Cardiac muscle cell (in vitro differentiated cells and primary cell): ENCODE data around the gene KRTAP12-1. TPM values are rescaled to one million over a fixed set of nuclear protein-coding genes. Genes with fewer than 3 reads are reported as not detected.

Experiments
- DNase-seq, 2 donors: peaks; one replicate each; pipeline versions ENCODE4 v3.0.0 to v3.0.0-alpha.2; 2010 to 2017; ENCODE audit warnings: low read depth in 1 of 2, low spot score in 1 of 2
- H3K27ac ChIP-seq: fragments of 200-600 bp; sonication (generic); 2 replicates; pipeline ENCODE4 v1.5.1; 2016
- H3K27me3 ChIP-seq: fragments of 200-600 bp; sonication (generic); 2 replicates; pipeline ENCODE4 v1.6.0; 2016; ENCODE audit warnings: control low read depth
- H3K36me3 ChIP-seq: fragments of 200-600 bp; sonication (generic); 2 replicates; pipeline ENCODE4 v1.5.1; 2016; ENCODE audit warnings: control low read depth
- H3K4me1 ChIP-seq: fragments of 200-600 bp; sonication (generic); 2 replicates; pipeline ENCODE4 v1.8.1; 2017; ENCODE audit warnings: low read depth, mild to moderate bottlenecking, mixed run types
- H3K4me3 ChIP-seq: fragments of 200-600 bp; sonication (generic); 2 replicates; pipeline ENCODE4 v1.5.1; 2016; ENCODE audit warnings: mild to moderate bottlenecking
- H3K9me3 ChIP-seq: fragments of 200-600 bp; sonication (generic); 2 replicates; pipeline ENCODE4 v1.5.1; 2017; ENCODE audit warnings: low read depth, mild to moderate bottlenecking, control low read depth
- polyA plus RNA-seq: library from polyadenylated mRNA; unstranded; fragments of >200 nt; fragmentation: Nextera tagmentation; extraction: Ambion mirVana; gene quantifications from 2 replicates; pipeline ENCODE4 v1.2.1, GENCODE V29; 2016
- total RNA-seq: library from RNA; depleted of rRNA; stranded (reverse); fragments of >200 nt; gene quantifications from 2 replicates; pipeline ENCODE4 v1.2.3, GENCODE V29; 2016
- TF ChIP-seq, protein P1 (sequence below): IDR thresholded peaks from 2 replicates; pipeline ENCODE4 v1.5.1; 2012; ENCODE audit warnings: low read depth, mild to moderate bottlenecking, low read length

KRTAP12-1 gene
- total and polyA plus RNA-seq, 2 experiments from 2014 or later, result not detected

DNA sequence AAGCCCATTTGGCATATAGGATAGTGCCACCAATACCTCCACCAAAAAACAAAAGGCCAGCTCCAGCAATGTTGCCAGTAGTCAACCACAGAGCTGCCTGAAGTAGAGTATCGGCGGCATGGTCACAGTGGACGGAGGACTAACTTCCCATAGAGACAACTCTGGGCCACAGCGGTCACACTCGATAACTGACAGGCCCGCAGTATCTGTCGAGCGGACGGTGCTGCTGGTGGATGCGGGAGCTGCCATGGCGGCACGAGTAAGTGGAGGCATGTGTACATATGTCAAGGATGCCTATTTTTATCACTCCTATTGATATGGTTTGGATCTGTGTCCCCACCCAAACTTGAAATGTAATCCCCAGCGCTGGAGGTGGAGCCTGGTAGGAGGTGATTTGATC lies 4.1 kb downstream of the KRTAP12-1 start:
- Histone ChIP-seq H3K36me3 (no peaks in the 10 kb centered on the region), H3K9me3 (no peaks in the 10 kb centered on the region), H3K27me3 (no peaks in the 10 kb centered on the region), H3K4me3 (no peak overlapping the region), H3K4me1 (no peaks in the 10 kb centered on the region), H3K27ac (no peak overlapping the region)
- DNase-seq, result no peak
- TF ChIP-seq, protein P1, sequence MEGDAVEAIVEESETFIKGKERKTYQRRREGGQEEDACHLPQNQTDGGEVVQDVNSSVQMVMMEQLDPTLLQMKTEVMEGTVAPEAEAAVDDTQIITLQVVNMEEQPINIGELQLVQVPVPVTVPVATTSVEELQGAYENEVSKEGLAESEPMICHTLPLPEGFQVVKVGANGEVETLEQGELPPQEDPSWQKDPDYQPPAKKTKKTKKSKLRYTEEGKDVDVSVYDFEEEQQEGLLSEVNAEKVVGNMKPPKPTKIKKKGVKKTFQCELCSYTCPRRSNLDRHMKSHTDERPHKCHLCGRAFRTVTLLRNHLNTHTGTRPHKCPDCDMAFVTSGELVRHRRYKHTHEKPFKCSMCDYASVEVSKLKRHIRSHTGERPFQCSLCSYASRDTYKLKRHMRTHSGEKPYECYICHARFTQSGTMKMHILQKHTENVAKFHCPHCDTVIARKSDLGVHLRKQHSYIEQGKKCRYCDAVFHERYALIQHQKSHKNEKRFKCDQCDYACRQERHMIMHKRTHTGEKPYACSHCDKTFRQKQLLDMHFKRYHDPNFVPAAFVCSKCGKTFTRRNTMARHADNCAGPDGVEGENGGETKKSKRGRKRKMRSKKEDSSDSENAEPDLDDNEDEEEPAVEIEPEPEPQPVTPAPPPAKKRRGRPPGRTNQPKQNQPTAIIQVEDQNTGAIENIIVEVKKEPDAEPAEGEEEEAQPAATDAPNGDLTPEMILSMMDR, result no peak

DNA sequence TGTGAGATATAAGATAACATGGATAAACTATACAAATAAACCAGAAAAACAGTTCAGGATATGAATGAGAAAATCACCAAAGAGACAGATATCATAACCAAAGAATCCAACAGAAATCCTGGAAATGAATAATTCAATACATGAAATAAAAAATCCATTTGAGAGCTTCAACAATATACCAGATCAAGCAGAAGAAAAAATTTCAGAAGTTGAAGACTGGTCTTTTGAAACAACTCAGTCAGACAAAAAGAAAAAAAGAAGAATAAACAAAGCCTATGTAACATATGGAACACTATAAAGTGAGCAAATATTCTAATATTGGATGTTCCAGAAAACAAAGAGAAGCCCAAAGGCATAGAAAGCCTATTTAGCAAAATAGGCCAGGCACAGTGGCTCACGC lies 10.1 kb downstream of the KRTAP12-1 start:
- no peak for DNase-seq
- H3K4me3 ChIP-seq, result no peak overlapping the region
- TF ChIP-seq, protein P1, result no peak
- H3K36me3 ChIP-seq, result no peaks in the 10 kb centered on the region
- H3K4me1 ChIP-seq, result no peaks in the 10 kb centered on the region
- H3K27me3 ChIP-seq, result no peaks in the 10 kb centered on the region
- no peak overlapping the region for H3K27ac ChIP-seq
- H3K9me3 ChIP-seq, result no peaks in the 10 kb centered on the region

DNA sequence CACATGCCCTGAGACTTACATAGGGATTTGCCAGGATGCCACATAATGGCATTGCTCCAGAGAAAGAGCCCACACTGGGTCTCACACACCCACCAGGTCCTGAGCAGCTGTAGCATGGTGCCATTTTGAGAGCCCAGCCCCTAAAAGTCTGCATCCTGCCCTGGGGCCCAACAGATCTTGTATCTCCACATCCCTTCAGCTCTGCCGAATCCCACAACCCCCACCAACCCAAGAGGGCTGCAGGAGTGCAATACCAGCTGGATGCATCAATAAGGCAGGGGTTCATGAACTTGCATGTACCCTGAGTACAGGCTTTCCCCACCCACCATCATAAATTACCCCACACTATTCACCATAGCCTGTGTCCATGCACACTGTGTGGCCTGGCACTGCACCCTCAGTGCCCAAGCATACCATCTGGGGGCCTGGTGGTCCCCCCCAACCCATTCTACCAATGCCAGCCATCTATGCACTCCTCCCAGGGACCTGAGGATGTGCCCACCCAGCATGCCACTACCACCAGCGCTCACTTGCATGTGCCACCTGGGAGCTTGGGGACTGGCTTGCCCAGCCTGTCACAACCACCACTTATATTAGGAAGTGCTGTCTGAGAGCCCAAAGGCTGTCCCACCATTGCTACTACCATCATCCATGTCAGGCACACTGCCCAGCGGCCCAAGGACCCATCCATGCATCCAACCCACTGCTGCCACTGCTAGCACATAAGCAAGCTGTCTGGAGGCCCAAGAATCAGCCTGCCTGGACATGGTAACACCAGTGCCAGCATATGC lies 11.1 kb downstream of the KRTAP12-1 start:
- Histone ChIP-seq H3K36me3 (no peaks in the 10 kb centered on the region), H3K27ac (no peak overlapping the region), H3K27me3 (no peaks in the 10 kb centered on the region), H3K4me3 (no peak overlapping the region), H3K4me1 (no peaks in the 10 kb centered on the region), H3K9me3 (no peaks in the 10 kb centered on the region)
- TF ChIP-seq, protein P1, result no peak
- no peak for DNase-seq

DNA sequence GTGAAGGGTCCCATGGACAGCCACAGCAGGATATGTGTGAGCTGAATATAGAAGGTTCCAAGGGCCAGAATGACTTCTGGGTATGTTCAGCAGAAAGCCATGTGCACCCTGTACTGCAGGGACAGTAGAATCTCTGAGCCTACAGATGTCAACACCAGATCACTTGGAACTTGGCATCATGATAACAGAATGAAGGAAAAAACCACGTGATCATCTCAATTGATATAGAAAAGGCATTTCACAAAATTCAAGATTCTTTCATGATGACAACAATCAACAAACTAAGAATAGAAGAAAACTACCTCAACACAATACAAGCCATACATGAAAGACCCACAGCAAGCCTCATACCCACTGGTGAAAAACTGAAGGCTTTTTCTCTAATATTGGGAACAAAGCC lies 14.4 kb downstream of the KRTAP12-1 start:
- TF ChIP-seq, protein P1, result no peak
- Histone ChIP-seq H3K27ac (no peak overlapping the region), H3K4me1 (no peaks in the 10 kb centered on the region), H3K36me3 (no peaks in the 10 kb centered on the region), H3K27me3 (no peaks in the 10 kb centered on the region), H3K9me3 (no peaks in the 10 kb centered on the region), H3K4me3 (no peak overlapping the region)
- no peak for DNase-seq

DNA sequence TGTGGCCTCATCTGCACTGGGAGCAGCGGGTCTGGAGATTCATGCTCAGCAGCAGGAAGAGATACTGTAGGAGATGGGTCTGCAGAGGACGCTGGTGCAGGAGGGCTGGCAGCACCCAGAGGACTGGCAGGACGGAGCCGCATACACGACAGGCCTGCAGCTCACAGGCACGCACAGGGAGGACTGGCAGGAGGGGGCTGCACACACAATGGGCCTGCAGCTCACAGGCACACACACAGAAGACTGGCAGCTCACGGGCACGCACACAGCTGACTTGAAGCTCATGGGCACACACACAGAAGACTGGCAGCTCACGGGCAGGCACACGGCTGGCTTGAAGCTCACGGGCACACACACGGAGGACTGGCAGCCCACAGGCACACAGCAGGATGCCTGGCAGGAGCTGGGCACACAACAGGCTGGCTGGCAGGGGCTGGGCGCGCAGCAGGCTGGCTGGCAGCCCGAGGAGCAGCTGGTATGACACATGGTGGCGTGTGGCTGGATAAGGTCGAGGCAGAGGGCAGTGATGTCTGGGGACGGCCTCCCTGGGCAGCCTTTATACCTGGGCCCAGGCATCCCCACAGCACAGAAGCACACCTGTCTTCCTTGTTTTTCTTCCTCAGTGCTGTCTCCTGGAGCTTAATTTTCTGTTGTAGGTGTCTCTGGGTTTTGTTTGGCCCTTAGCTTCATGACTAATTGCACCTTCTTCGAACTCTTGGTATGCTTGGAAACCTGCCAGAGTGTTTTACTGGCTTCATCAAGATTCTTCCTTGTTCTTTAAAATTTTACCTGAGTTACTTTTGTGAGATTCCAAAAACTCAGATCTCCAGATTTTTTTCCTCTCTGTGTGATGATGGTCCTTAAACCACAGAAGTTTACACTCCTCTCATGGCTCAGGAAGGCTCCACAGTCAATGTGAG lies 15.3 kb downstream of the KRTAP12-1 start, which contains the start of gene KRTAP12-2:
Gene KRTAP12-2, minus strand, starts transcription at position 527 of the 920 bp plus-strand sequence. Its CDS starts 41 bp downstream, at position 486.
- H3K9me3 ChIP-seq, result no peaks in the 10 kb centered on the region
- TF ChIP-seq, protein P1, result no peak

More for the DNA sequence above, 15.3 kb downstream of the KRTAP12-1 start, which contains the start of gene KRTAP12-2:
- DNase-seq, result no peak
- H3K4me1 ChIP-seq, result no peaks in the 10 kb centered on the region
- no peak within 1 kb of the TSS for H3K4me3 ChIP-seq
- H3K36me3 ChIP-seq, result no peaks in the 10 kb centered on the region
- H3K27ac ChIP-seq, result no peak within 1 kb of the TSS
- no peaks in the 10 kb centered on the region for H3K27me3 ChIP-seq
